SH-SY5Y (cell line): ENCODE data around the gene LRRC4B.

Source experiments
- GATA2 ChIP-seq: IDR thresholded peaks from 2 replicates; pipeline ENCODE4 v1.6.1; 2011; ENCODE audit warnings: mild to moderate bottlenecking, low read depth, low read length
- GATA3 ChIP-seq: IDR thresholded peaks from 2 replicates; pipeline ENCODE4 v1.6.1; 2011; ENCODE audit warnings: low read depth, mild to moderate bottlenecking, low read length, moderate library complexity

- TF ChIP-seq GATA3 (no peak), GATA2 (no peak)
Observed at GRCh38 chr19:50467566-50467965, 100.7 kb downstream of the LRRC4B start.
